Stimulated activated naive CD8-positive, alpha-beta T cell treated with anti-CD3 and anti-CD28 coated beads, Interleukin-15, Interleukin-2, amounts not matched to agents 100 U/mL and 50 U/mL, for 24 hours (primary cell): ENCODE measurements around the gene MYO3B.

Experiments
- ATAC-seq: fragments of 150-1000 bp; cut with Tn5 transposase; one replicate; pipeline ENCODE4 v1.10.0; 2021
- DNase-seq: peaks from one replicate; pipeline ENCODE4 v3.0.0; 2021

The MYO3B gene

DNA sequence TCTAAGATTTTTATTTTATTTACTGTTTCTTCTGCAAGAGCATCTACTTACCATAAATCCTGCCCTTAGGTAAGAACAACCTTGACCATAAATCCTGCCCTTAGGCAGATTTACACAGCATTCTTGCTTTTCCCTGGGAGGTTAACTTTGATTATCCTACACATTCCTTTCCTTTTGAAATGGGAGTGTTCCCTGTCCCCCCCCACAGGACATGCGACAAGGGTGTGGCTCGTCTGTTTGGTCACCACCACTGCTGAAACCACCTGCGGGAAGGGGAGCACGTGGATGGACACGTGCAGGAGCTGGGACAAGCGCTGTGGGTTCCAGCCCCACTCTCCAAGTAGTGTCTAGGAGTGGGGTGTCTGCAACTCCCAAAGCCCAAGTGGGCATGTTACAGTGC is 297.9 kb downstream of the MYO3B start:
- ATAC-seq: no peak
- DNase-seq: no peak

DNA sequence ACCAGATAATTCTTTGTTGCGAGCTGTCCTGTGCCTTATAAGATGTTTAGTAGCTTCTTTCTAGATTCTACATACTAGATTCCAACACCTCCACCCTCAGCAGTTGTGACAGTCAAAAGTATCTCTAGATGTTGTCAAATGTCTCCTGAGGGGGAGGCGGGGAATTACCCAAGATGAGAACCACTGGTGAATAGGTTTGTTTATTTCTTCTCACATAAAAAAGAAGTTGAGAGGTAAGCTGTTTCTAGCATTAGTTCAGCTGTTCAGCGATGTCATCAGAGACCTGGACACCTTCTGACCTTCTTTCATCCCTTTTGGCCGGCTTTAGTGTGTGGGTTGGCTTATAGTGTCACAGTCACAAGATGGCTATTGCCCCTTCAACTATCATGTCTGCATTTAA is 299.7 kb downstream of the MYO3B start:
- ATAC-seq: no peak

DNA sequence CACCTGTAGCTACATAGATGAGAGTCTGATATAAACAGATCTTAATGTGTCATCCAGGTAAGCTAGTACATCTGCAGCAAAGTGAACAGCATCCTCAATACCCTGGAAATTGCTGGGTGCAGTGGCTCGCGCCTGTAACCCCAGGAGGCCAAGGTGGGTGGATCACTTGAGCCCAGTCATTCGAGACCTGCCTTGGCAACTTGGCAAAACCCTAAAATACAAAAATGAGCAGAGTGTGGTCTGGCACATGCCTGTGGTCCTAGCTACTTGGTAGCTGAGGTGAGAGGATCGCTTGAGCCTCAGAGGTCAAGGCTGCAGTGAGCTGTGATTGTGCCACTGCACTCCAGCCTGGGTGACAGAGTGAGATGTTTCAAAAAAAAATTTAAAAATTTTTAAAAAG is 303.3 kb downstream of the MYO3B start:
- DNase-seq (no peak), ATAC-seq (no peak)

More for the DNA sequence above, 299.7 kb downstream of the MYO3B start:
- DNase-seq: no peak

DNA sequence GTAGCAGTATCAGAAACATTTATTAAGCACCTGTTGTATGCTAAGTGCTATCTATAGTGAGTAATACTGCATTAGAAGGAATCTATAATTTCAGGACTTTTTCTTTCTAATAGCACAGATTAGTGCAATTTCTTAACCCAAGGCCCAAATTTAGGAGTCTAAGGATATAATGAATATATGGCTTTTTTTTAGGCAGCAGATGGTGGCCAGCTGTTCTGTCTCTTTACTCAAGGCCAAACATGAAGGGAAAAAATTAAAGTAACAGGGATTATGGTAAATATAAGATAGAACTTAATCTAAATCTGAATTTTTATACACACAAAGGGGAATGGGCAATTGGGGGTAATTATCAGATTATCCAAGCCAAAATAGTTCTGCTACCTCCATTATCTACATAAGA is 306.6 kb downstream of the MYO3B start:
- ATAC-seq: no peak

DNA sequence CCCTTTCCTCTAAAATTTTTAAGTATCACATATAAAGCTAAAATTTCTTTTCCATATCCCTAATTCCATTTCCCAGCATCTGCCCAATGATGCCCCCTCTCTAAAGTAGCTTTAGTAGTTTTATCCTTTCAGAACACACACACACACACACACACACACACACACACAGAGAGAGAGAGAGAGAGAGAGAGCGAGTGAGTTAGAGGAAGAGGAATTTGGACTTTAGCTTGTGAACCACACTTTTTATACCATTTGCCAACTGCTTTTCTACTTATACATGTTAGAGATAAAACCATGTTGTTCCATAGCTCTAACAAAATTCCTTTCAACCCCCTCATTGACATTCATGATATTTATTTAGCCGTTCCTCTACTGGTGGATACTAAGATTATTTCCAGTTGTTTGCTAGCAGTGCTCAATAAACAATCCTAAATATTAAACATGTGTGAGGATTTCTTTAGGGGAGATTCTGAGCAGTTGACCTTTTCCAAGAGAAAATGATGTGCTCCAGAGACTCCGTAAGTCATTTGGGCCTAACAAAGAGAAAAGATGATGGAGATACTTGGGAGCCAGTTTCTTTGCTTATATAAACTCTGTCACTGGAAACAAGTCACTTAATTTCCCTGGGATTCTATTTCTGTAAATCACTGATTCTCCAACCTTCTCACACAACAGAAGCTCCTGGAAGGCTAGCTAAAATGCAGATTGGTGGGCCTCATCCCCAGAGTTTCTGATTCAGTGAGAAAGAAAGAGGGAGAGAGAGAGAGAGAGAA is 307.5 kb downstream of the MYO3B start:
- DNase-seq (no peak), ATAC-seq (no peak)

More for the DNA sequence above, 306.6 kb downstream of the MYO3B start:
- no peak for DNase-seq

DNA sequence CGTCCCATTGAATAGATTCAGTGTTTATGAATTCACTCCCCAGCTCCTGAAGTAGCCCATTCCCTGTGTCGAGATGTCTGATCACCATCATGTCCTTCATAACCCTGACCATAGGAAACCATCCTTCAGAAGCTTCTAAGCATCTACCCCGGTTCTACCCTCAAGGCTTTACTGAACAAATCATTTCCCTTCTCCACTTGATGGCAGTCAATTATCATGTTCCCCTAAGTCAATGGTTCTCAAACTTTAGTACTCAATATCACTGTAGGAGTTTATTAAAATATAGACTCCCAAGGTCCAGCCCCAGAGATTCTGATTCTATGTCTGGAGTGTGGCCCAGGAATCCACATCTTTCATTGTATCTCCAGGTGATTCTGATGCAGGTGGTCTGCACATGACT is 308.8 kb downstream of the MYO3B start:
- no peak for ATAC-seq
- DNase-seq: no peak

DNA sequence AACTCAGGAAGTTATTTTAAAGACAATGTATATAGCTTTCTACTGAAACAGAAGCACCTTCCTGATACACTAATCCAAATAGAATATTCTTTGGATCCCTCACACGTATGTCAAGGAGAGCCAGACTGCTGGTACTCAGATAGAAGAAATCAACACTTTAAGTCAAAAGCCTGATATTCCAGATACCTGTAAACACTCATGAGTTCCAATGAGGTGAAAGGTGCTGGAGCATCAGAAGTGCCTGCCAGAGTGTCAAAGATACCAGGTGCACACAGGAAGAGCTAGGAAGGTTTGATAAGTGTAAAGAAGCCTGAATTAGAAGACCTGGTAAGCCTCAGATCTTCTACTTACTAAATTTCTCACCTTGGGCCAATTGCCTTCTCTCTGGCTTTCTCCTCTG is 310.9 kb downstream of the MYO3B start:
- no peak for DNase-seq

DNA sequence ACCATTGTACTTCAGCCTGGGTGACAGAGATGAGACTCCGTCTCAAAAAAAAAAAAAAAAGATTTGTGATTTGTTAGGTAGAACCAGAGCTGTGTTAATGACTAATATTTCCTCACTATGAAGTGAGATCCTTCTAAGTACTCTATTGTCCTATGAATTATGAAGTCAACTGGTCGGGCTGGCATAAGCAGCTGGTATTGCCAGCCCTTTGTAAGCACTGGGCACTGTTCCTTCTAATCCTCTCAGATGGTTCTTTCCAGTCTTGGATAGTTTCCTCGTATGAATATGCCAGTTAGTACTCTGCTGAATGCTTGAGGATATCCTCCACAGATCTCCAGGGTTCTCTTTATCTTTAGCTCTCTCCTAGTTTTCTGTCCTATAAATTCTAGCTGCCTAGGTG is 314.1 kb downstream of the MYO3B start:
- no peak for ATAC-seq

More for the DNA sequence above, 310.9 kb downstream of the MYO3B start:
- no peak for ATAC-seq

DNA sequence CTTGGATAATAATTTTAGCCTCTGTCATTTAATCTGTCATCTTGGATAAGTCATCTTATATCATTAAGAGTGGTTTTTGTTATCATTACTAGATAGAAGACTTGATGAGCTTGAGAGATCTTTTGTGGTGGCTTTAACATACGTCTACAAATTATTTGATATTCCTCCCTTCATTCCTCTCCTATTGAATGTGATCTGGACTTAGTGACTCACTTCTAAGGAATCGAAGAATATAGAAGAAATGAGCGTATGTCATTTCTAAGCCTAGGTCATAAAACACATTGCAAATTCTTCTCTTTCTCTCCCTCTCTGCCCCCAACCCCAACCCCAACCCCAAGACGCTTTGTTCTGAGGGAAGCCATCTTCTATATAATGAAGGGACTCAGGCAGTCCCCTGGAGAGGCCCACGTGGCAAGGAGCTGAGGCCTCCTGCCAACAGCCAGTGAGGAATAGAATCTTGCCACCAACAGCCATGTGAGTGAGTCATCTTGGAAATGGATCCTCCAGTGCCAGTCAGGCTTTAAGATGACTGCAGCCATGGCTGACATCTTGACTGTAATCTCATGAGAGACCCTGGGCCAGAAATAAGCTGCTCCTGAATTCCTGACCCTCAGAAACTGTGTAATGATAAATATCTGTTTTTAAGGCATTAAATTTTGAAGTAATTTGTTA is 315.6 kb downstream of the MYO3B start:
- ATAC-seq (no peak), DNase-seq (no peak)

More for the DNA sequence above, 314.1 kb downstream of the MYO3B start:
- DNase-seq: no peak

DNA sequence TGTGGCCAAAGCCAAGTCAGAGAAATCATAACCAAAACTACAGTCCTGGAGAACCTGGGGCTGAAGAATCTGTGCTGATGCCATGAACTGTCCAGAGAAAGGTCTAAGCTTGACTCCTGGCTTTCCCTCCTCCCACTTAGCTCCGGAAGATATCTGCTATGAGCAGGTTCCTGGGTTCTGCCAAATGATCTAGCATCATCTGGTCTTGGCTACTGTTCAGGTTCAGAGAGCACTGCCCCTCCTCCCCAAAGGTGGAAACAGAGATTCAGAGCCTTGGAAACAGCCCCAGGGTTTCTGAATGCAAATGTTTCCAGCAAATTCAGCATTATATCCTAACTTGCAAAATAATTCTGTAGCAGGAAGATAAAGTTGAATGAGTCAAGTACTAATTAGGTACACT is 317.9 kb downstream of the MYO3B start:
- no peak for ATAC-seq
- DNase-seq: no peak

DNA sequence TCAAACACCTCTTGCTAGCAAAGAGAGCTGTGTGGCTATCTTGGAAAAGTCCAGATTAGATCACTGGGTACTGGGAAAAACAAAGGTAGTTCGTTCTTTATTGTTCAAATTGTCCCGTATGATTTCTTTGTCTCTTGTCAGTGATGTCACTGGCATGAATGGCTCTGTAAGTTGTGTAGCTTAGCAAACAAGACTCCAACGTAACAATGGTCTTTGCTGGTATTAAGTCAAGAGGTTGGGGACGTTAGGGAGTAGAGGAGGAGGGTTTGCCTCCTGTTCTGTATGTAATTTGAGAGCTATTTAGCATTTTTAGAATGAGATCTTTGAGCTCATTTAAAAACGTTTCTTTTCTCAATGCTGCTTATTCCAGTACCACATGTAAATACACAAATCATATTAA is 320.7 kb downstream of the MYO3B start:
- no peak for ATAC-seq

DNA sequence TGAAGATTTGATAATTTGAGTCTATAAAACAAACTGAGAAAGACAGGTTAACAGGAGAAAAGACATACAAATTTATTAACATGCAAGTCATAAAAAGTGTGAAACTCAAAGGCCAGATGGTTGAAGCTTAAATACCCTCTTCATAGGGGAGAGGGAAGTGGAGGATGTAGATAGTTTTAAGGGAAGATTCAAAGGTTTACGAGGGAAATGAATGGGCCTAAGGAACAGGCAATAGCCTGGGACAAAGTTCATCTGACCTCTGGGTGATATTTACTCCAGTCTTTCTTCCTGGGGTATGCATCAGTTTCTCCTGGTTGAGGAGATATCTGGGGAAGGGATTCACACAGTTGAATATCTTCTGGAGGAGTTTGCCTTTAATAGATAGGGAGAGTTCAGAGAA is 322.2 kb downstream of the MYO3B start:
- DNase-seq (no peak), ATAC-seq (no peak)

More for the DNA sequence above, 320.7 kb downstream of the MYO3B start:
- DNase-seq: no peak

DNA sequence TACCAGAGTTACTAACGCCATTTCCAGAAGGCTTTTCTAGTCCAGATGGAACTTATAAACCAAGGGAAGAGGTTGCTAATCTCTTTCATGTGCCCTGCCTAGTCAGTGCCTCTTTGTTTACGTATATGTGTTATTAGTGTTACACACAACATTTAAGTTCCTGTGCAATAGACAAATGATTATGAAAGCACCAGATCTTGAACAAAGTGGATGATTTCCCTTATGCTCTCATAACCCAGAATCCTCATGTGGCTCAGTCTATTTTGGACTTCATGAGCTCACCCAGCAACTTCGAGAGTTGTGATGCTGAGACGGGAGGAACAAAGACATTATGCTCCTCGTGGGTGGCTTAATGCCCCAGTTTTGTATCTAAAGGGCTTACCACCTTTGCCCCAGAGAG is 322.8 kb downstream of the MYO3B start:
- ATAC-seq: no peak
- no peak for DNase-seq

DNA sequence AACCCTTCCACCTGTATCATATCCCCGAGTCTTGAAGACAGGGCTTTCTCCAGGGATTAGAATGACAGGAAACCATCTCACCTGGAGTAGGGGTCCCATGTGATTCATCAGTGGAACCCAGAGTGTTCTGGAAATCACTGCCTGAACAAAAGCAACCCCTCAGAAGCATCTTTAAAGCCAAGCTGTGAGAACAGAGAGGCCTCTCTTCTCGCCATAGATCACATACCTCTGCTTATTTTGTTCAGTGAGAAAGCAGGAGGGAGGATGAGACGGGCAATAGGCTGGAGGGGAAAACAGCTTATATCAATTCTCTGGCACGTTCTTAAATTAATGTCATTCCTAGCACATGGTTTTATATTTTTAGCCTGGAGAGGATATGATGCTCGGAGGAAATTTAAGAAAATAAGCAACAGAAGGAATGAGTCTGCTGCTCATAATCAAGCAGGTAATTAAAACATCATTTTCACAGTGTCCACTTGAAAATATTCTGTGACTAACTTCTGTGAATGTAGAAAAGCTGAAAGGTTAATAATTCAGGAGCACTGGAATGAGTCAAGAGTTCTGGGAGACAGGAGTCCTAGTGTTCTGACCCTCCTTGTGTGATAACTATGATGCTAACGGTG is 323.6 kb downstream of the MYO3B start:
- ATAC-seq (no peak), DNase-seq (no peak)

DNA sequence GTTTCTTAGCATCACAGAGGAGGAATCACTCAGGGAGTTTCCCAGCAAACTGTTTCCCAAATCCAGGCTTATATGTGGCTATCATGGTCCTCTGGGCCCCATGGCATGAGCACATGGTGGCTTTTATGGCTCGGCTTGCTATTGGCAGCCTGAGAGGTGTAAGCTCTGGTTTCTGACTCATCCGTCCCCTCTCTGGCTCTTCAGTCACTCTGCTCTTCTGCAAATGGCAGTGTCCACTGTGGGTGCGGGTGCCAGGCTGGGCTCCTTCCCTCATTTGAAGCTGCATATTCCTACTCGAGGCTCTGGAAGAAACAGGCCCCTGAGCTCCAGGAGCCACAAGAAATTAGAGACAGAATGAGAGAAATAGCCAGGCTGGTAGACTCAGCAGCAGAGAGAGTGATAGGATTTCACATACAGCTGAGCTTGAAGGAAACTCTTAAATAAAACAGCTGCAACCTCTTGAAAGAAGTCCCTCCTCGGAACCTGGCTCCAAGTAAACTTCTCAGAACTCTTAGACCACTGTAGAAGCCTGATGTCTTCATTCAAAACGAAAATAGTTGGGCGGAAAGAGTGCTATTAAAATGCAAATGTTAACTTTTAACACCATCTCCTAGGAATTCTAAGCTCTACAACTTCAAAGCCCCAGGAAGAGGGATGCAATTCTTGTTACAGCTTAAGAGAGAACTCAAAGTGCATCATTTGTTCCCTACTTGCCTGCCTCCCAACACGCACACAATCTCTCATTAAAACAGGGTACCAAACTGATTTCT is 324.6 kb downstream of the MYO3B start:
- no peak for ATAC-seq
- DNase-seq: no peak

DNA sequence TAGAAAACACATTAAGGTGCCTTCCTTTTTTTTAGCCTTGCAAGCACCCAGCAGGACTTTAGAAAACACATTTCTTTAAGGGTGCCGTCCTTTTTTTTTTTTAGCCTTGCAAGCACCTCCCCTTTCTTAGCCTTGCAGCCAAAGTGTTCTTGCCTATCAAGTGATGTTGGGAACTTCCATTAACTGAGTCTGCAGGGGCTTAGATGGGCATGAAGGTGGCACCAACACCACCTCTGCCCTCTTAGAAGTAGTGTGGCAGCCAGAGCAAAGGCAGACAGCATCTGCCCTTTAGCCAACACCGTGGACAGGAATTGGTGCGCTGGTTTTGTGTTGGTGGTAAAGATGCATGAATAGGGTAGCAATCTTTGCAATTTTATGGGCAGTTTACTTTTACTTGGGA is 325.6 kb downstream of the MYO3B start:
- no peak for ATAC-seq
- no peak for DNase-seq

DNA sequence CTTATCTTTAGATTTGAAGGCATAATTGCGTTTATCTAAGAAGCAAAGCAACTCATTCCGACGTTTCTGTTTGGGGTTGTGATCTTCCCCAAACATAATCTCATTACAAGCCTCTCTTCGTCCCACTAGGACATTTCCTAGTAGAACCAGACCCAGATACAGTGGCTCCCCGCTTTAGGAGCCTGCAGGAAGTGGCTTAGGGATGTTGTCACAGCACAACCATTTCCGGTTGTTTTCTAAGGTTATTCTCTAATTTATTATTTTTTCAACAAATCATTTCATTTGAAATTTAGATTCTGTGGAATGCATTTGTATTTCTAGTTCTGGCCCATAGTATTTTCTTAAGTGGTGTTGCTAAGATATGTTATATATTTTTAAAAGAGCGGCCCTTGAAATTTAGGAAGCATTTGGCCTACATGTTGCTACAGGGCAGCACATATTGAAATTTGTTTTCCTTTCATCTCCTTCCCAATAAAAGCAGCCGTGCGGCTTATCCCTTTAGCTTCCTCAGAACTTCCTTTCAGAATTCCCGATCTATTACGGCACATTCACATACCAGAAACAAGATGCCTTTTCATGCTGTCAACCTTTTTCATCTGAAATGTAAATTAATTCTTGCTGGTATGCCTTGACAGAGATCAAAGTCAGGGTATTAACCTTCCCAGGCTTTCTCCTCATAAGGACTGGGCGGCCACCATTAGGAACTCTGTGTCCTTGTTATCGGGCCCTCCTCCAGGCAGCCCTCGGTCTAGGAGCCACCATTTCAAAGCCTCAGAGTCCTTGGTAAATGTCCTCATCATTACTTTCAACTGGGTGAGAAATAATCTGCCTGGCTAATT is 326.2 kb downstream of the MYO3B start:
- no peak for ATAC-seq
- DNase-seq: no peak

DNA sequence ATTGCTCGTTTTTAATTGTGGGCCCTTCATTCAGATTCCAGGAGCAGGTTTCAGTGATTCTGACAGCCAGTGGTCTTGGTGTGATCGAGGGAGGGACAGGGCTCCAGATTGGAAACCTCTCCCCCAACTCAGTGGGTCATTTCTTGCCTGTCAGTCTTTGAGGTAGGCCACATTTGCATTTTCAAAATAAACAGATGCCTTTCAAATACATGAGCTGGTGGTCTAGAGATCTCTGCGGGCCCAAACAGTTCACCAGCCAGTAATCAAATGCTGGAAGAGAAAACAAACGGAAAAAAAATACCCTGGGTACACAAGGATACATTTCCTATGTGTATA is 326.8 kb downstream of the MYO3B start:
- no peak for DNase-seq
- no peak for ATAC-seq

DNA sequence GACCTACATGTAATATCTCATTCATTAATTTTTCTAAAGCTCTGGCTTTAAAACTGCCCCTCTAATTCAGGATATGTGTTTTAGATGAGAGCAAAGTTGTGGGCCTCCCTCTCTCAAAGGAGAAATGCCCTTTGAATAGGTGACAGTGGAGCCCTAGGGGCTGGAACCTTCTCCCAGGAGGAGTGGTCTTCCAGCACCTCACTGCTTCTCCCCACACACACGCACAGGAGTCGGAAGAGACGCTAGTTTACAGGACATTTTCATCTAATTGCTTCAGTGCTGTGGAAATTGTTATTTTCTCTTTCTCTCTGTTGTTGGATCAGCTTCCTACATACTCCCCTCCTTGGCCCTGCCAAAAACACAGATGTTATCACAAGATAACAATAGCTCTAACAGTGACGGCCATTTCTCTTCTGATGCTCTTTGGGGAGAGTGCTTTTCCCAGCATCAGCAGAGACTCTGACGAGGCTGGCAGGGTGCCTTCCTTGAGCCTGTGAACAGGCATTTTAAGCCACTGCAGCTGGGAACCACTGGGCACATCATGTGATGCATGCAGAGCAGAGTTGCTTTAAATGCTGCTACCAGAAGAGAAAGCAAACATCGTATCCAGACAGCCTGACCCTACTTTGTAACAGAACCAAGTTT is 327.8 kb downstream of the MYO3B start:
- no peak for DNase-seq
- no peak for ATAC-seq

DNA sequence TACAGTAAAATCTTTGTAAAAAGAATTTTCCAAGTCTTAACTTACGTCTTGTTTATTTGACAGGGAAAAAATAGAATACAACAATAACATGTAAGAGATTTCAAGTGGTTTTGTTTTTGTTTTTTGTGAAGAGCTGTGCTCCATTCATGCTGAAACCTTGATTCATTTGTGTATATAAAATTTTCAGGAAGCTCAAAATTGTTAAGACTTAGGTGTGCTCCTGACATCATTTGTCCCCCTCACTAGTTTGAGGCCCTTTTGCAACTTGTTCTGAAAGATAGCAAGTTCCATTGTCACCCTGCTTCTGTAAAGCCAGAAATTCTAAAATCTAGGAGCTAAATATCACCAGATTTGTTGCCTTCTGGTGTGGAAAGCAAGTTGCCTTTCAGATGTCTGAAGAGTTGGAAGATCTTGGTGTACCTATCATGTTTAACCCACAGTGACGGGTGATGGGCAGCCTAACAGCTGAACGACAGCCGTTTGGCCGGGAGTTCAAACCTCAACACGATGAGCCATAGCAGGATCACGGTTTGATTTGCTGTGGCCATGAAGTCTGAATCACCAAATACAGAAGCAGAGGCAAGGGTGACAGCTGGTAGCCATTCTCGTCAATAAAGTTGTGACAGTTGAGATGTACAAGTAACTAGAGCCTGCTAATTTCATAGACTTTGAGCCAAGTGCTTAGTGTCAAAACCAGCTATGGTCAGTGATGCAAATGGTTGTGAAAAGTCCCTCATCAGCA is 331.7 kb downstream of the MYO3B start:
- ATAC-seq: no peak
- DNase-seq: no peak

DNA sequence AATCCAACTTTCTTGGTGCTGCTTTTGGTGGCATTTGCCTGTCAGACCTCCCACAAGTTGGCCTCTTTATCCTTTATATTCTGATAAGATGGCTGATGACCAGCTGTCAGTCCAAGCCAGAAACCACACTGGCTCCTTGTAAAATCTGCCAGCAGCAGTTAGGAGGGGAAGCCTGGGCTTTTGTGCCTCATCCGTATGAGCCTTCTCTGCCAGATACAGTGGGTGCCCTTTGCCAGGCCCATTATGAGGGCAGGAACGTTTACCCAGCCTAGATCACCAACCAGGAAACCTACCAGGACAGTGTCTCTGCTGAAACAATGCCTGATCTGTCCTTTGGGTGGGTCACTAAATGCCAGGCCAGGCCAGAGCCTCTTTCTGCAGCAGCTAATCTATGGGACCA is 334.3 kb downstream of the MYO3B start:
- ATAC-seq: no peak
- no peak for DNase-seq
